Muscle of arm (tissue), 12 donors: ENCODE results near the gene CHSY3. TPM values are rescaled to one million over a fixed set of nuclear protein-coding genes. Genes with fewer than 3 reads are reported as not detected.

ENCODE experiments used
- DNase-seq: peaks from one replicate; pipeline ENCODE4 v3.0.0-alpha.2; 2013
- polyA plus RNA-seq, 12 donors: library from polyadenylated mRNA; unstranded; fragments of 120-200 nt; gene quantifications; one replicate each; pipeline ENCODE4 v1.2.1, GENCODE V29; 2013; ENCODE audit not compliant: insufficient read length in 12 of 12

The CHSY3 gene
- polyA plus RNA-seq, 12 donors, result 3.7 to 7.8 (median 5.2) TPM; not detected in 1

DNA sequence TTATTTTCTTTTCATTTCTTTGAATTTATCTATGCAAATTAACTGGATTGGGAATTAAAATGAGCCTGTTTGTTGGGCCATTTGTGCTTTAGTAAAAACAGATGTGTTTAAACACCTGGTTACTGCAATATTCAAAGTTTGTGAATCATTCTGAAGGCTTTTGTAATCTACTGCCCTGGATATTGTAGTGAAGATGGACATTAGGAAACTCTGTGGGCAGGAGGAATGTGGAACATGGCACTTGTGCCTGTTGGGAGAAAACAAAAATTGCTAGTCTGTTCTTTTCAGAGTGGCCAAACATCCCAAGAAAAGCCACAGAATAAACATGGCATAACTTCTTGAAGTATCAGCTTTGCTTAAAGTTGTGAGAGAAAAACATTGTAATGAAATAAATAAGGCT is 40.8 kb downstream of the CHSY3 start:
- no peak for DNase-seq

DNA sequence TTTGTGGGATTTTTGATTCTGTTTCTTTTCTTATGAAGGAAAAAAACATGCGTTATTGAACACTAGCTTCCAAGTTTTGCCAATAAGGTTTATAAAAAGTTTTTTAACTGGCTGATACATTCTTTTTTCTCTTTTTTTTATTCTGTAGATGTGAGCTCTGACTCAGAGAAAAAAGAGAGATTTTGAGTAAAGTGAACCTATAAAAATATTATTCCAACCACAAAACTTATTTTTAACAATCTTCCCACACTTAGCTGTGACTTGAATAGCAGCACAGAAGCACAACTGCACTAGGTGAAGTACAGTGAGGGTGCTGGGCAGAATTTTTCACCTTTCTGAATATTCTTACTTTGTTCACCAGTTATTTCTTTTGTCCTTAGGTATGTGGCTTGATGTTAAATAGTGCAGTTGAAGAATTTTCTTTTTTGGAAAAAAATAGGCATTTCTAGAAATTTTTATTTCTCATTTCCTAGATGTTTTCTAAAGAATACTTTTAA is 41.6 kb downstream of the CHSY3 start:
- no peak for DNase-seq

DNA sequence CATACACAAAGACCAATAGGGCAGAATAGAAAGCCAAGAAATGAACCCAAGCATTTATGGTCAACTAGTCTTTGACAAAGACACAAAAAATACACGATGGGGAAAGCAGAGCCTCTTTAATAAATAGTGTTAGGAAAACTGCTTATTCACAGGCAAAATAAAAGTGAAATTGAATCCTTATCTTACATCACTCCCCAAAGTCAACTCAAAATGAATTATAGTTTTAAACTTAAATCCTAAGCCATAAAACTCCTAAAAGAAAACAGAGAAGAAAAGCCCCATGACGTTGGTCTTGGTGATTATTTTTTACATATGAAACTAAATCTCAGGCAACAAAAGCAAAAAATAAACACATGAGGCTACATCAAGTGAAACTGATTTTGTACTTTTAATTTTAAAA is 46.8 kb downstream of the CHSY3 start:
- no peak for DNase-seq

DNA sequence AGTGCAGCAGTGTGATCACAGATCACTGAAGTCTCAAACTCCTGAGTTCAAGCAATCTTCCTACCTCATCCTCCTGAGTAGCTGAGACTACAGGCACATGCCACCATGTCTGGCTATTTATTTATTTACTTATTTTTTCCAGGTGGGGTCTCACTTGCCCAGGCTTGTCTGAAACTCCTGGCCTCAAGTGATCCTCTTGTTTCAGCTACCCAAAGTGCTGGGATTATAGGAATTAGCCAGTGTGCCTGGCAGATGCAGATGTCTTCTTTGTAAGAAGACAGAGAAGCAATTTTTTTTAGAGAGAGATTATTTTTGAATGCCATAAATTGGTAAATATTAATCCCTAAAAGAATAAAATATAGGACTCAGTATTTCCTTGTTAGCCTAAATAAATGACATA is 54.3 kb downstream of the CHSY3 start:
- DNase-seq, result no peak

DNA sequence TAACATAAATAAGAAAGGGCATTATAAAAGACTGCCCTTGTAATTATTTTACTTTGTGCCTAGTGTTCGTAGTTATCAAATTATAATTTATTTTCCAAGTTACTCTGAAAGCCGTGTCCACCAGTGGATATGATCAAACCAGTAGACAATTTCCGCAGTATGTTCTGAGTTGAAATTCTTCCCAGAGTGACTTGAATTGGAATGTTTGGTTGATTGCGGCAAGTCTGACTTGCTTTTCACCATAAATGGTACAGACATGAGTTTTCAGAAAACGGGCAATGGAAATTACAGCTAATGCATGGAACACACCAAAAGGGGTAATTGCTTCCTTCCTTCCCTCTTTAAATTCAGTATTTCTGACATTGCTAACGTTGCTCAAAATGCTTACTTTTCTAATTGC is 56.6 kb downstream of the CHSY3 start:
- DNase-seq, result no peak

DNA sequence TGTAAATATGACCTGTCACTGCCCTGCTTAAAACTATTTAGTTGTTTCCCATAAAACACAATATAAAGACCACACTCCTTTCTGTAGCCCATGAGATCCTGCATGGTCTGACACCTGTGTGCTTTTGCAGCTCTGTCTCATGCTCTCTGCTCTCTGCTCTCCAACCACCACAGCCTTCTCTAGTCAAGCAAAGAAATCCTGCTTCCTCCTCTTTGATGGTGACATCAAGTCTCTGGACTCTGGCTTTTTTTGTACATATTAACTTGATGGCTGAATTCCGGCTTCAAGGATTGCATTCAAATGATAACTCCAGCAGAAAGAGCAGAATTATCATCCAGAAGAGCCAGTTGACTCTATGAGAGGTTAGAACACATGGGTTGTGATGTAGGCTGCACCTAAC is 58.2 kb downstream of the CHSY3 start:
- no peak for DNase-seq

DNA sequence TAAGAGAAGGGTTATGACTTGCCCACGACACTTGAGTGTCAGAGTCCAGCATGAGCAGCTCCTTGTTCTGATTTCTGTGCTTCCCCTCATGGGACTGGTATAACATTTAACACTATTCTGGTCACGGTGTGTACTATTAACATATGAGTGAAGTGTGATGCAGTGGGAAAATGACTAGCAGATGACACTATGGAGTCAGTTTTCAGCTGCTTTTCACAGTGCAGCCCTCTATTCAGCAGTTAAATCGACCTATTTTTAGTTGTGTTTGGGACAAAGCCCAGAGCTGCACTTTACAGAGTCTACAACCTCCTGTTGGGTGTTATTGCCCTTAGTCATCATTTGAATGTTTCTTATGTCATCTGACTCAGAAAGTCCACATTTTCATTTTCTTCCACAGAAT is 59.1 kb downstream of the CHSY3 start:
- peak; percentile 25 for DNase-seq

DNA sequence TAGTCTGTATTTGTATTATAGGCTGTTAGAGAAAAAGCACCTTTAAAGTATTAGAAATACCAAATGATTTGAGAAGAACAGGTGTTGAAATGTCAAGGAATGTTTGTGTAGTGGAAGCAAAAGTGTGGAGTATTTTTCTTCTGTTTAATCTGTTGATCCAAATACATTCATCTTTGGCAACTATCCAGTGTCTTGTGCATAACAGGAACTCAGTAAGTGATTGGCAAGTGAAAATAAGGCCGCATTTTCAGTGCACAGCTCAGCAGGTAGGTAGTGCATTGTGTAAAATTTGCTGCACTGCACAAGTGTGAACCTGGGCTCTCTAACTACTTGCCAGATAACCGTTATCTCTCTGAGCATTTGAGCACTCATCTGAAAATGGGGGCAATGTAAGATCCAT is 61.8 kb downstream of the CHSY3 start:
- DNase-seq, result no peak

DNA sequence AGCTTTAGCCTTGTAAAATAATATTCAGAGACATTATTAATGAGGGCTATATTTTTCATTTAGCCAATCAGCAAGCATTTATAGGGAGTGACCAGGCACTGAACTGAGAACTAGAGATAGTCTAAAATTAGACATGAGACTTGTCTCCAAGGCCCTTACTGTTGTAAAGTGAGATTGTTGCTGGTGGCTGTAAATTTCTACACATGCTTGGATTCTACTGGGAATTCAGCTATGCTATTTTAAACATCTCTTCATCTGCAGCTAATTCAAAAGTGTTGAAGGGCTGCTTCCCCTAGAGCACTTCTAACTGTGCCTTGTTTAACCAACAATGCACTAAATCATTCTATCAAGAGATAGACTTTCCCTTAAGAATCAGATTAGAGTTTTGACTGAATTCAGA is 67.4 kb downstream of the CHSY3 start:
- DNase-seq, result no peak

DNA sequence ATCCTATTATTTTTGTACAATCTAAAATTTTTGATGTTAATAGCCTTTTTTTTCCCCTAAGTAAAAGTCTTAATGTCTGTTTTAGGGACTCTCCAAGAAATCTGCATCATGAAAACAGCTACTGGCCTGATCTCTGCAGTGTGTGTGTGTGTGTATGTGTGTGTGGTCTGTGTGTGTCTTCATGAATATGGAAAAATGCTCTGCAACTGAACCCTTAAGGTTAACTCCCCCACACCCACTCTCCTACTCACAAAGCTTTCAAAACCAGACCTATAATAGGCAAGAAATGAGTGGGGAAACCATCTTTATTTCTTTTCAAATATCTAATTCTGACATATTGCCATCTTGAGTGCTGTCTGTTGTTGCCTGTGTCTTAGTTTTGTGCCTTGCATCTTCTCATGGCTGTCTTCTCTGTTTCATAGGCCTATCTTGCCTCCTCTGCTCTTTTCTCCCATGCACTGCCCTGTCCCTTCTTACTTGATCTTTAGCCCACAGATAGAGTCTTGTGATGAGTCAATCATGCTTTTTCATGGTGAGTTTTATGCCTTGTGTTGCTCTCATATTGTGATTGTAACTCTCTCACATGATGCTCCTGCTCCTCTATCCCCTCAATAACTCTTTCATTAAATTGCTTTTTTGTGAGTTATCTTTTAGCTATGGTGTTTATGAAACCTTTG is 68.3 kb downstream of the CHSY3 start:
- DNase-seq, result no peak

DNA sequence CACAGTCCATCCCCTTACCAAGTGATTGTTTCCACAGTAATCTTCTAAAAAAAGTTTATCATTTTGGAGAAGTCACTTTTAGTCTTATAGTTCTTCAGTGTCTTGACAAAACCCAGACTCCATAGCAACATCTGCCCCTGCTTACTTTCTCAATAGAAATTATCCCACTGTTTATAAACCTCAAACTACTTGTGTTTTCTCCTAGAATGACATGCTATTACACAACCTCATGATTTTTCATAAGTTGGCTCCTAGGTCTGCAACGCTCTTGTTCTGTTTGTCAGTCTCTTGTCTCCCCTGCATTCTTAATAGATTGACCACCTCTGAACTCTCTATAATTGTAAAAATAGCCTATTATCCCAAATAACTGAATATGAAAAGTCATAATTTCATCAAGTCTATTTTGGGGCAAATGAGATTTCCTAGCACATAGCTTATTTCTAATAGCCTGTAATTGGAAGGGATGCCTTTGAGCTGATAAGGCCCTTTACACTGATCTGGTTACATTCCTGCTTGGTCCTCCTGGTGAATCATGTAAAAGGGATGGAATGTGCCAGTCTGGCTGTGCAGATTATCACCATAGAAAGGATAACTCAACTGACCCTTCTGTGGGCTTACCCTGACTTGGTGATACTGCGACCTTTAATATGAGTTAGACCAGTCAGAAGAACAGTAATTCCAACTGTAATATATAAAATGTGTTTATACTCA is 69.6 kb downstream of the CHSY3 start:
- no peak for DNase-seq

DNA sequence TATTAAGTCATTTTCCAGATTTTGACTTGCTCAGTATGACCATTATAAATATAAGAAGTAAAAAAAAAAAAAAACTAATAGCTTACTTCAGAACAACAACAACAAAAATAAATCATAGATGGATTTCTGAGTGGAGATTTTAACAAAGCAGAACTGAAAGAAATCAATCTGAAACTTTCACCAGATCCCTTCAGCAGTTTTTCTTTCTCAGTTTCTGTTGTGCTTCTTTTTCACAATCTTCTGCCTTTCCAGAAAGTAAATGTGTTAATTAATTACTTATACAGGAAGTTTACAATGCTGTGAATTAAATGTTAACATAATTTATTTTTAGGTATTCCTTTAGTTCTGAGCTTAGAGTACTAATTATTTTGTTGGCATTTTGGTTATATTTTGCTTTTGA is 73.5 kb downstream of the CHSY3 start:
- DNase-seq, result no peak

DNA sequence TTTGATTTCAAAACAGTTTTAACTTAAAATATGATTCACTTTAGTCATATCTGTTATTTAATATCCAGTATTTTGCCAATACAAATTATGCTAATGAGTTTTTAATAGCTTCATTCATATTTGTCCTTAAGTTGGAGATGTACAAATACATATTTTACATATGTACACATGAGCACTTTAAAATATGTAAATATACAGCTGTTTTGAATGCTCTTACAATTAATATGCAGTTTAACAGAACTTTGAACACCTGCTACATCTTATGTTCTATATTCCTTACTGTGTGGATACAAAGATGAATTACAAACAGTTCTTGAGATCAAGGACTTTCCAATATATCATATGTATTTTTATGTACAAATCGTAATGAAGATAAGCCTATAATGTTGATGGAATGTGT is 74.0 kb downstream of the CHSY3 start:
- no peak for DNase-seq

DNA sequence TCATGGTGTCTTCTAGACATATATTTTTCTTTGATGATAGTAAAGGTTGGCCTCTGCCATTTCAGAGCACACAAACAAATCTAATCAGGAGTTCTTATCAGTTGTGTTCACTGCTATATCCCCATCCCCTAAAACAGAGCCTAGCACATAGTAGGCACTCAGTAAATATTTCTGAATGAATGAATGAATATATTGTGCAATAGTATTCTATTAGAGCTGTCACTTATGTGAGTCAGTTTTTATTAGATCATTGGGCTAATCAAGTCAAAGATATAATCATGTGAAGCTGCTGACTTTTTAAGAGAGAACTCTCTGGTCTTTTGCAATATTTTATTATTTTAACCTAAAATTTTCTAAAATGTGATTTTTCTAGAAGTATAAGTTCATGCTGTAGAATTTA is 84.2 kb downstream of the CHSY3 start:
- no peak for DNase-seq

DNA sequence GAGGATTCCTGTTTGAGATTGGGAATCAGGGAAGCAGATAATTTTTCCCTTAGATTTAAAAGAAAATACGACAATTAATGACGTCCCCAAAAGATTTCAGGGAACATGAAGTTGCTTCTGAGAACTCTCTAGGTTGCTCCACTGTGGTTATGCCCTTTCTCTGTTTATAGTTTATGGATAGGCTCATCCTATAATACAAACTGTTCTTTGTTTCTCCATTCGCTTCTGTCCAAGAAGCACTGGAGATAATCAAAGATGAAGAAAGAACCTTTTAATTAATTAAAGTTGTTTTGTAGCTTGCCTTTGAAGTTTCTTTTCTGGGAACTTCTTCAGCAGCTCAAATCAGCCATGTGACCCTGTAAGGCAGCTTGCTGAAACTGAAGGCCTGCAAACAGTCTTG is 87.5 kb downstream of the CHSY3 start:
- no peak for DNase-seq

DNA sequence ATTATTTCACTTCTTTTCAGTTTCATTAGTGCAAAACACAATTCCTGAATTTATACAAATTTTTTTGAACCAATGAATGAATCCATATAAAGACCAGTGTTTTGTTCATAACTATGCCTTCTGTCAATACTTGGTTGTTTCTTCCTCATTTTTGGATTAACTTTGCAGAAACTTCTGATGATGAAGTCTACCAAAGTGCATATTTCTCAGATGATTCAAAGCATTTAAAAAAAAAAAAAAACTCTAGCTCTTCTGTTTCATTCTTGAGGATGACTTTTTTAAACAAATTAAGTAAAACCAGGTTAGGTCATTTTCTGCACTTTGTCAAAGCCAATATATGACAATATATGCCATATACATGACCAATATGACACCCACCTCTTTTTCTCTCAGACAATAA is 92.6 kb downstream of the CHSY3 start:
- no peak for DNase-seq

DNA sequence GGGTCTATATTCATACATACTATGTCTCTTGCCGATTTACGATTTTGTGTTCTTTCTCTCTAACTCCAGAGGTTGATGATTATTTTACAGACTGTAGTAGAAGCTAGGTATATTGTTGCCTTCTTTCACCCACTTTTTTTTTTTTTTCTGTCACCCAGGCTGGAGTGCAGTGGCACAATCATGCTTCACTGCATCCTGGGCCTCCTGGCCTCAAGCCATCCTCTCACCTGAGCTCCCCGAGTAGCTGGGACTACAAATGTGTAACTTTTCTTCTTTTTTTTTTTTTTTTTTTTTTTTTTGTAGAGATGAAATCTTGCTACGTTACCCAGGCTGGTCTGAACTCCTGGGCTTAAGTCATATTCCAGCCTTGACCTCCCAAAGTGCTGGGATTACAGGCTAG is 96.2 kb downstream of the CHSY3 start:
- no peak for DNase-seq

DNA sequence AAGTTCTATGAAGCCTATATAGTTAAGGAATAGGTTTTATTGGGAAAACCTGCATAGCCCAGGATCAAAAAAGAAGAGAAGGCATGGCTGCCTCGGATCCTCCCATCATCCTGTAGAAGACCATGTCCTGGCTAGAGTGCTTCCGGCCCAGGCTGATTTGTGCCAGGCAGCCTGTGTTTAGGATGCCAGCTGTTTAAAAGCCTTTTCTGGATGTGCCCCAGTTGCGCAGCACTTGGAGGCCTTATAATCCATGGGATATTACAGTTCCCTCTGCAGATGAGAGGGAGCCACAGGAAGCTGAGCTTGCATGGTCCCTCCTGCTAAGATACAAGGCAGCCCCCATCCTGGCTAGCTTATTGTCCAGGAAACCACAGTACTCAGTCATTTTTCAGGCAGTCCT is 97.9 kb downstream of the CHSY3 start:
- no peak for DNase-seq

DNA sequence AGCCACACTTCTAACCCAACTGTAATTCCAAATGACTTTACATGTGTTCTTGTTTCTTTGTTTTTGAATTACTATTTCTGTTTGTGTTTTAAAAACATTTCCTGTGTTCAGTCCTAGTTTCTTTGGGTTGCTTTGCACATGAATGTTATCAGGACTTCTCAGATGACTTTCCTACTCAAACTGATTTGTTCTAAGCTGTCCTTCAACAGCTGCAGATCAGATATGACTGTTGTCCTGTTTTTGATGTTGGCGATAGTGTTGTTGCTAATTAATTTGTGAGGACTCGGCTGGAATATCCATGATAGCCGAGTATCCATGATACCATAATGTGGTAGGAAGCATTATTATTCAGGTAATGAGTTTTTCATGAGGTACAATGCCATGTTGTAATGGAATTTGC is 98.6 kb downstream of the CHSY3 start:
- no peak for DNase-seq

DNA sequence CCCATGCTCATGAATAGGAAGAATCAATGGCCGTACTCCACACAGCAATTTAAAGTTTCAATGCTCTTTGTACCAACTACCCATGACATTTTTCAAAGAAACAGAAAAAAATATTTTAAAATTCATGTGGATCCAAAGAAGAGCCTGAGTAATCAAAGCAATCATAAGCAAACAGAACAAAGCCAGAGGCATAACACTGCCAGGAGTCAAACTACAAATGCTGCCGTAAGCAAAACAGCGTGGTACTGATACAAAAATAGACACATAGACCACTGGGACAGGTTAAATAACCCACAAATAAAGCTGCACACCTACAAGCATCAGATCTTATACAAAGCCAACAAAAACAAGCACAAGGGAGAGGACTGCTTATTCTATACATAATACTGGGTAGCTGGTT is 107.7 kb downstream of the CHSY3 start:
- no peak for DNase-seq

DNA sequence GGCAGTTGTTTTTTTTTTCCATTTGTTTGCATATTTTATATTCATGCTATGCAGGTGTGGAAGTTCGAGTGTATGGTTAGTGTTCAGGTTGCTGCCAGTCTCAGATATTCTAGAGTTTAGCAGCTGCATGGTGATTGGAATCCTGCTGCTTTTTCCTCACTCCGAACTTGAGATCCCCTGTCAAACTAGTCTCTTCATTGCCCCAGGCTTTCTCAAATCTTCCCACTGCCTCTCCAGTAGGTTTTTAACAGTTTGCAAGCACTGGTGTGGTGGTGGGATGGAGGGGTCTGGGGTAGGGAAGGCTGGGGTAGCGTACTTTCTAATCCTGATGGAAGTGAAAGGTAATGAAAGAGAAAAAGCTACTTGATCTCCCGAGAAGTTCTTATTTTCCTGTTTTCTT is 112.9 kb downstream of the CHSY3 start:
- DNase-seq, result no peak

DNA sequence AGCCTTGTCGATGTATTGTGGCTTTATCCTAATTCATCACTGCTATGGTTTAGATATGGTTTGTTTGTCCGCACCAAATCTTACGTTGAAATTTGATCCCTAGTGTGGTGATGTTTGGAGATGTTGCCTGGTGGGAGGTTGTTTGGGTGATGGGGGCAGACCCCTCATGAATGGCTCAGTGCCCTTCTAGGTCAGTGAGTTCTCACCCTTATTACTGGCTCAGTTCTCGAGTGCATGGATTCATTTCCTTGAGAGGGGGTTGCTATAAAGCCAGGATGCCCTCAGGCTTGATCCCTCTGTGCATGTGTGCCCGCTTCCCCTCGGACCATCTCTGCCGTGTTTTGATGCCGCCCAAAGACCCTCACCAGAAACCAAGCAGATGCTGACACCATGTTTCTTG is 114.4 kb downstream of the CHSY3 start:
- DNase-seq, result no peak

DNA sequence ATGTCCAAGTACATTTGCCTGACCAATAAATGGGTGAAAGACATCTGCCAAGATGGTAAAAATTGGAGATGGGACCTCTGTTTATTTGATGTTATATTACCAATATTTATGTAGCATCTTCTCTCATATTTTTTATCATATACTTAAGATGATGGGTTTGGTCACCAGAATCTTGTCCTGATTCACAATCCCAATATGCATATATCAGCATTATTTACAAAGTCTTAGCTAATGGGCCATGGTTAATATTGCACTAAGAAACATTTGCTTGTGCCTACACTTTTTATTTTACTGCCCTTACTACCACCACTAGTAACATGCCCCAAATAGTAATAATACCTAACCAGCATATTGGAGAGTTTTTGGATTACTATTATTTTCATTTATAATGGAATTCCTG is 116.7 kb downstream of the CHSY3 start:
- DNase-seq, result no peak

DNA sequence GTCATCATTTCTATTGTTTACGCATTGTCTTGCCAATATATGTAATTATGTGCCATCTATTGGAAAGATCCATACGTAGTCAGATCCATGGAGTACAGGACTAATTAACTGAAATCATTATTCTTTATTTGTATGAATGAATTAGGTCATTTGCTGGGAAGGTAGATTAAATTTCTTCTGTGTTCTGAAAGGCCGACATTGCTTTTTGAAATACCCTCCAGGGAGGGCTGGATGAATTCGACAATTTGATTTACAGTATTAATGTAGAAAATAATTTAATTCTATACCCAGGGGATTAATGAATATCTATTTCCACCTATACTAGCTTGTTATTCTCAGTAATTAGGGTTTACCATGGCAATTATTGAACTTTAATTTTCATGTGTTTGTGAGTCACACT is 117.6 kb downstream of the CHSY3 start:
- DNase-seq, result no peak
